ENCODE data around the gene SPAG6.

Gene SPAG6

GRCh38 chr10:22321156-22321923, 24.0 kb upstream of the SPAG6 start:
- peak overlapping the region; percentile 77 for H3K27ac ChIP-seq (ENCODE audit: insufficient read depth, low read length, poor library complexity, severe bottlenecking)
- H3K27me3 ChIP-seq (replicated peaks; ENCODE audit: control insufficient read depth, insufficient read depth, low read length, poor library complexity, severe bottlenecking): peaks cover 15% of the 10 kb centered on the region
- no peaks in the 10 kb centered on the region for H3K9me3 ChIP-seq (ENCODE audit: control insufficient read depth, low read length)
- peak overlapping the region; percentile 95 for H3K4me3 ChIP-seq (ENCODE audit: insufficient read depth, low read depth, low read length, poor library complexity, severe bottlenecking)
- DNase-seq: peak; percentile 47 to 49 (median 47)
- H3K36me3 ChIP-seq (ENCODE audit: control insufficient read depth, insufficient read depth, low read length): no peaks in the 10 kb centered on the region
- H3K4me1 ChIP-seq (ENCODE audit: control insufficient read depth, insufficient read depth, low read length, poor library complexity, severe bottlenecking): peaks cover 19% of the 10 kb centered on the region

GRCh38 chr10:22321924-22322640, 23.2 kb upstream of the SPAG6 start:
- Histone ChIP-seq H3K27me3 (replicated peaks; ENCODE audit: control insufficient read depth, insufficient read depth, low read length, poor library complexity, severe bottlenecking) (peaks cover 15% of the 10 kb centered on the region), H3K36me3 (ENCODE audit: control insufficient read depth, insufficient read depth, low read length) (no peaks in the 10 kb centered on the region), H3K27ac (ENCODE audit: insufficient read depth, low read length, poor library complexity, severe bottlenecking) (peak overlapping the region; percentile 49), H3K4me1 (ENCODE audit: control insufficient read depth, insufficient read depth, low read length, poor library complexity, severe bottlenecking) (peaks cover 21% of the 10 kb centered on the region), H3K4me3 (ENCODE audit: insufficient read depth, low read depth, low read length, poor library complexity, severe bottlenecking) (peak overlapping the region; percentile 66), H3K9me3 (ENCODE audit: control insufficient read depth, low read length) (no peaks in the 10 kb centered on the region)
- DNase-seq: peak in 1 of 3 donors; percentile 5

- H3K27ac ChIP-seq (ENCODE audit: insufficient read depth, low read length, poor library complexity, severe bottlenecking): no peak overlapping the region
- H3K9me3 ChIP-seq (ENCODE audit: control insufficient read depth, low read length): no peaks in the 10 kb centered on the region
- H3K4me3 ChIP-seq (ENCODE audit: insufficient read depth, low read depth, low read length, poor library complexity, severe bottlenecking): peak overlapping the region; percentile 66
- no peaks in the 10 kb centered on the region for H3K36me3 ChIP-seq (ENCODE audit: control insufficient read depth, insufficient read depth, low read length)
- H3K27me3 ChIP-seq (replicated peaks; ENCODE audit: control insufficient read depth, insufficient read depth, low read length, poor library complexity, severe bottlenecking): peaks cover 15% of the 10 kb centered on the region
- no peak for DNase-seq
- peaks cover 21% of the 10 kb centered on the region for H3K4me1 ChIP-seq (ENCODE audit: control insufficient read depth, insufficient read depth, low read length, poor library complexity, severe bottlenecking)
Measured at GRCh38 chr10:22322641-22323160, 22.6 kb upstream of the SPAG6 start.

GRCh38 chr10:22323538-22324305, 21.6 kb upstream of the SPAG6 start:
- Histone ChIP-seq H3K36me3 (ENCODE audit: control insufficient read depth, insufficient read depth, low read length) (peaks cover 3% of the 10 kb centered on the region), H3K27ac (ENCODE audit: insufficient read depth, low read length, poor library complexity, severe bottlenecking) (no peak overlapping the region), H3K4me1 (ENCODE audit: control insufficient read depth, insufficient read depth, low read length, poor library complexity, severe bottlenecking) (peaks cover 21% of the 10 kb centered on the region), H3K9me3 (ENCODE audit: control insufficient read depth, low read length) (no peaks in the 10 kb centered on the region), H3K4me3 (ENCODE audit: insufficient read depth, low read depth, low read length, poor library complexity, severe bottlenecking) (no peak overlapping the region), H3K27me3 (replicated peaks; ENCODE audit: control insufficient read depth, insufficient read depth, low read length, poor library complexity, severe bottlenecking) (peaks cover 13% of the 10 kb centered on the region)
- DNase-seq: no peak

GRCh38 chr10:22324413-22324812, 20.9 kb upstream of the SPAG6 start:
- Histone ChIP-seq H3K27me3 (replicated peaks; ENCODE audit: control insufficient read depth, insufficient read depth, low read length, poor library complexity, severe bottlenecking) (peaks cover 10% of the 10 kb centered on the region), H3K27ac (ENCODE audit: insufficient read depth, low read length, poor library complexity, severe bottlenecking) (peak overlapping the region; percentile 49), H3K4me3 (ENCODE audit: insufficient read depth, low read depth, low read length, poor library complexity, severe bottlenecking) (peak overlapping the region; percentile 65), H3K36me3 (ENCODE audit: control insufficient read depth, insufficient read depth, low read length) (peaks cover 10% of the 10 kb centered on the region), H3K9me3 (ENCODE audit: control insufficient read depth, low read length) (no peaks in the 10 kb centered on the region), H3K4me1 (ENCODE audit: control insufficient read depth, insufficient read depth, low read length, poor library complexity, severe bottlenecking) (peaks cover 21% of the 10 kb centered on the region)
- no peak for DNase-seq

GRCh38 chr10:22324893-22325271, 20.4 kb upstream of the SPAG6 start:
- DNase-seq: no peak
- Histone ChIP-seq H3K27ac (ENCODE audit: insufficient read depth, low read length, poor library complexity, severe bottlenecking) (peak overlapping the region; percentile 49), H3K36me3 (ENCODE audit: control insufficient read depth, insufficient read depth, low read length) (peaks cover 13% of the 10 kb centered on the region), H3K27me3 (replicated peaks; ENCODE audit: control insufficient read depth, insufficient read depth, low read length, poor library complexity, severe bottlenecking) (peaks cover 10% of the 10 kb centered on the region), H3K4me3 (ENCODE audit: insufficient read depth, low read depth, low read length, poor library complexity, severe bottlenecking) (peak overlapping the region; percentile 65), H3K4me1 (ENCODE audit: control insufficient read depth, insufficient read depth, low read length, poor library complexity, severe bottlenecking) (peaks cover 20% of the 10 kb centered on the region), H3K9me3 (ENCODE audit: control insufficient read depth, low read length) (no peaks in the 10 kb centered on the region)

- Histone ChIP-seq H3K27ac (ENCODE audit: insufficient read depth, low read length, poor library complexity, severe bottlenecking) (peak overlapping the region; percentile 61), H3K27me3 (replicated peaks; ENCODE audit: control insufficient read depth, insufficient read depth, low read length, poor library complexity, severe bottlenecking) (peaks cover 10% of the 10 kb centered on the region), H3K36me3 (ENCODE audit: control insufficient read depth, insufficient read depth, low read length) (peaks cover 13% of the 10 kb centered on the region), H3K4me1 (ENCODE audit: control insufficient read depth, insufficient read depth, low read length, poor library complexity, severe bottlenecking) (peaks cover 18% of the 10 kb centered on the region), H3K9me3 (ENCODE audit: control insufficient read depth, low read length) (no peaks in the 10 kb centered on the region), H3K4me3 (ENCODE audit: insufficient read depth, low read depth, low read length, poor library complexity, severe bottlenecking) (peak overlapping the region; percentile 65)
- peak; percentile 68 to 77 (median 75) for DNase-seq
Measured at GRCh38 chr10:22325272-22326144, 19.8 kb upstream of the SPAG6 start.

GRCh38 chr10:22326145-22326702, 19.1 kb upstream of the SPAG6 start:
- Histone ChIP-seq H3K27me3 (replicated peaks; ENCODE audit: control insufficient read depth, insufficient read depth, low read length, poor library complexity, severe bottlenecking) (peaks cover 10% of the 10 kb centered on the region), H3K27ac (ENCODE audit: insufficient read depth, low read length, poor library complexity, severe bottlenecking) (peak overlapping the region; percentile 61), H3K9me3 (ENCODE audit: control insufficient read depth, low read length) (no peaks in the 10 kb centered on the region), H3K4me3 (ENCODE audit: insufficient read depth, low read depth, low read length, poor library complexity, severe bottlenecking) (peak overlapping the region; percentile 59), H3K36me3 (ENCODE audit: control insufficient read depth, insufficient read depth, low read length) (peaks cover 13% of the 10 kb centered on the region), H3K4me1 (ENCODE audit: control insufficient read depth, insufficient read depth, low read length, poor library complexity, severe bottlenecking) (peaks cover 18% of the 10 kb centered on the region)
- no peak for DNase-seq

GRCh38 chr10:22329150-22329549, 16.1 kb upstream of the SPAG6 start:
- Histone ChIP-seq H3K27ac (ENCODE audit: insufficient read depth, low read length, poor library complexity, severe bottlenecking) (no peak overlapping the region), H3K27me3 (replicated peaks; ENCODE audit: control insufficient read depth, insufficient read depth, low read length, poor library complexity, severe bottlenecking) (no peaks in the 10 kb centered on the region), H3K4me1 (ENCODE audit: control insufficient read depth, insufficient read depth, low read length, poor library complexity, severe bottlenecking) (peaks cover 18% of the 10 kb centered on the region), H3K4me3 (ENCODE audit: insufficient read depth, low read depth, low read length, poor library complexity, severe bottlenecking) (no peak overlapping the region), H3K36me3 (ENCODE audit: control insufficient read depth, insufficient read depth, low read length) (peaks cover 13% of the 10 kb centered on the region), H3K9me3 (ENCODE audit: control insufficient read depth, low read length) (no peaks in the 10 kb centered on the region)
- DNase-seq: no peak

All from effector memory CD4-positive, alpha-beta T cell (primary cell).